Stimulated activated CD8-positive, alpha-beta memory T cell treated with anti-CD3 and anti-CD28 coated beads, Interleukin-12 subunit alpha, Interleukin-12 subunit beta, amount 100 ng/mL, for 4 hours (primary cell): ENCODE measurements around the gene PAM.
"Not testable (repeated sequence)": the region's sequence is repeated elsewhere in the genome, so short reads cannot be mapped to it uniquely, and the experiment has no call there.

Source experiments
- DNase-seq: peaks from one replicate; pipeline ENCODE4 v3.0.0-alpha.2; 2020; ENCODE audit warnings: low read depth

The PAM gene

GRCh38 chr5:102751903-102752376 is 3.2 kb upstream of the PAM start:
- not testable (repeated sequence) for DNase-seq

GRCh38 chr5:102753889-102754766 is 977 bp upstream of the PAM start:
- DNase-seq, result no peak

GRCh38 chr5:102755686-102756371 is 724 bp downstream of the PAM start:
- peak; percentile 51 for DNase-seq

GRCh38 chr5:102758576-102758975 is 3.5 kb downstream of the PAM start:
- no peak for DNase-seq

GRCh38 chr5:102759289-102759688 is 4.2 kb downstream of the PAM start:
- DNase-seq, result no peak

GRCh38 chr5:102759700-102760099 is 4.6 kb downstream of the PAM start:
- DNase-seq, result no peak

- no peak for DNase-seq
These were observed 5.7 kb downstream of the PAM start for GRCh38 chr5:102760815-102761214.

- no peak for DNase-seq
These were observed 7.0 kb downstream of the PAM start for GRCh38 chr5:102762095-102762534.

GRCh38 chr5:102762562-102763227 is 7.6 kb downstream of the PAM start:
- no peak for DNase-seq

GRCh38 chr5:102763734-102764133 is 8.6 kb downstream of the PAM start:
- DNase-seq, result no peak

GRCh38 chr5:102764381-102765004 is 9.4 kb downstream of the PAM start:
- no peak for DNase-seq

- DNase-seq, result no peak
These were observed 10.2 kb downstream of the PAM start for GRCh38 chr5:102765350-102765749.

GRCh38 chr5:102766295-102767090 is 11.4 kb downstream of the PAM start:
- DNase-seq, result no peak

- no peak for DNase-seq
These were observed 12.8 kb downstream of the PAM start for GRCh38 chr5:102767862-102768261.

- no peak for DNase-seq
These were observed 15.7 kb downstream of the PAM start for GRCh38 chr5:102770803-102771202.

- DNase-seq, result no peak
These were observed 16.3 kb downstream of the PAM start for GRCh38 chr5:102771435-102771834.

- DNase-seq, result no peak
These were observed 17.2 kb downstream of the PAM start for GRCh38 chr5:102772273-102772672.

- DNase-seq, result no peak
These were observed 18.0 kb downstream of the PAM start for GRCh38 chr5:102773133-102773532.

GRCh38 chr5:102775756-102776155 is 20.7 kb downstream of the PAM start:
- DNase-seq, result not testable (repeated sequence)

- no peak for DNase-seq
These were observed 22.0 kb downstream of the PAM start for GRCh38 chr5:102777099-102777498.

- DNase-seq, result no peak
These were observed 23.4 kb downstream of the PAM start for GRCh38 chr5:102778478-102778877.
